Esophagus muscularis mucosa (tissue), 4 donors: Measurements from ENCODE around the gene SZRD1.

ENCODE experiments used
- CTCF ChIP-seq, 3 experiments: fragments of 200-600 bp in 2 of 3; fragments of 450-650 bp in 1 of 3; sonication (generic) in 2 of 3; IDR thresholded peaks; one replicate each; pipeline ENCODE4 v1.5.1; 2017 to 2019; ENCODE audit warnings: antibody characterized with exemption in 3 of 3, mild to moderate bottlenecking in 2 of 3, moderate library complexity in 1 of 3
- EP300 ChIP-seq: sonication (generic); formaldehyde crosslinking; IDR thresholded peaks from one replicate; pipeline ENCODE4 v1.6.1; 2017; ENCODE audit warnings: antibody characterized with exemption
- POLR2A ChIP-seq: fragments of 450-650 bp; IDR thresholded peaks from one replicate; pipeline ENCODE4 v1.6.1; 2017; ENCODE audit warnings: antibody characterized with exemption, moderate library complexity, mild to moderate bottlenecking, low read depth

- TF ChIP-seq CTCF (IDR thresholded peaks at IDR 0.05) (no peak), POLR2A (no peak), EP300 (no peak)
These were observed 8.7 kb downstream of the SZRD1 start for GRCh38 chr1:16375521-16376340.
